Activated gamma-delta T cell treated with anti-CD3 and anti-CD28 coated beads, Interleukin-2, amount 50 U/mL, for 16 hours (primary cell): ENCODE data around the gene RANBP3L.
"Not testable (repeated sequence)": the region's sequence is repeated elsewhere in the genome, so short reads cannot be mapped to it uniquely, and the experiment has no call there.

Experiments
- DNase-seq: peaks from one replicate; pipeline ENCODE4 v3.0.0-alpha.2; 2020; ENCODE audit warnings: low read depth

The RANBP3L gene

GRCh38 chr5:36301858-36302603 lies at the start of gene RANBP3L:
Gene RANBP3L, minus strand, starts transcription at chr5:36301902. Its CDS starts 486 bp downstream, at chr5:36301416.
- no peak for DNase-seq

- no peak for DNase-seq
These were observed 45.4 kb upstream of the RANBP3L start for GRCh38 chr5:36346896-36347690.

GRCh38 chr5:36344899-36345298 lies 43.2 kb upstream of the RANBP3L start:
- DNase-seq, result no peak

- DNase-seq, result not testable (repeated sequence)
These were observed 40.0 kb upstream of the RANBP3L start for GRCh38 chr5:36341720-36342119.

- DNase-seq, result no peak
These were observed 35.9 kb upstream of the RANBP3L start for GRCh38 chr5:36337597-36337996.

- DNase-seq, result no peak
These were observed 32.6 kb upstream of the RANBP3L start for GRCh38 chr5:36334315-36334714.

- DNase-seq, result not testable (repeated sequence)
These were observed 31.0 kb upstream of the RANBP3L start for GRCh38 chr5:36332720-36333119.

GRCh38 chr5:36325196-36325595 lies 23.5 kb upstream of the RANBP3L start:
- no peak for DNase-seq

- no peak for DNase-seq
These were observed 22.5 kb upstream of the RANBP3L start for GRCh38 chr5:36323926-36324781.

GRCh38 chr5:36312953-36313672 lies 11.4 kb upstream of the RANBP3L start:
- DNase-seq, result no peak

GRCh38 chr5:36311956-36312355 lies 10.3 kb upstream of the RANBP3L start:
- DNase-seq, result no peak

GRCh38 chr5:36310138-36310537 lies 8.4 kb upstream of the RANBP3L start:
- no peak for DNase-seq

- no peak for DNase-seq
These were observed 4.0 kb upstream of the RANBP3L start for GRCh38 chr5:36305571-36306326.

GRCh38 chr5:36304095-36304805 lies 2.5 kb upstream of the RANBP3L start:
- no peak for DNase-seq

- DNase-seq, result no peak
These were observed 668 bp downstream of the RANBP3L start for GRCh38 chr5:36300927-36301540.

GRCh38 chr5:36300191-36300926 lies 1.3 kb downstream of the RANBP3L start:
- DNase-seq, result no peak

- no peak for DNase-seq
These were observed 3.1 kb downstream of the RANBP3L start for GRCh38 chr5:36298552-36298951.

- no peak for DNase-seq
These were observed 4.0 kb downstream of the RANBP3L start for GRCh38 chr5:36297653-36298052.
